ENCODE measurements around the gene KLF2. TPM values are rescaled to one million over a fixed set of nuclear protein-coding genes. Genes with fewer than 3 reads are reported as not detected.
A peak's percentile ranks its signal among the peaks of the same experiment; 100 is the strongest.

The KLF2 gene
- total and polyA plus RNA-seq, 10 of the 15 experiments (the other 5 are each of a cell fraction or from before 2014, with no cell fraction given), result 0.16 to 13.7 (median 1.0) TPM

GRCh38 chr19:16337809-16338469 is 13.3 kb downstream of the KLF2 start:
- 58% methylated on average over 13 of the region's 13 CpGs for WGBS (ENCODE audit: insufficient coverage, insufficient replicate concordance, low lambda C conversion rate, missing lambda C conversion rate)
- ChIA-PET CTCF (interaction anchor here (1.2 to 3.2 kb wide), 6 partner anchors 8 to 45 kb away, joined by 3 to 21 read pairs (median 10); no protein-coding TSS in a partner anchor), RAD21 (ENCODE audit: unreplicated experiment) (interaction anchor here (1.1 to 2.3 kb wide), 4 partner anchors 7 to 79 kb away, joined by 4 to 17 read pairs (median 12); no protein-coding TSS in a partner anchor), SMC1A (ENCODE audit: uncharacterized antibody, unreplicated experiment) (interaction anchor here (1.1 to 2.8 kb wide), 4 partner anchors 9 to 45 kb away, joined by 7 to 25 read pairs (median 16); no protein-coding TSS in a partner anchor), POLR2A (interaction anchor here (0.6 to 1.9 kb wide), 5 partner anchors 8 to 95 kb away, joined by 3 to 11 read pairs (median 3); no protein-coding TSS in a partner anchor)
- no peak for ATAC-seq
- H3K27ac ChIP-seq (ENCODE audit: control insufficient read depth, insufficient read depth), result no peak overlapping the region
- no peak for TF ChIP-seq RELB (IDR thresholded peaks at IDR 0.05; ENCODE audit: low read depth)
- TF ChIP-seq KDM1A (IDR thresholded peaks at IDR 0.05; ENCODE audit: borderline replicate concordance), result no peak
- TF ChIP-seq ZNF274 (IDR thresholded peaks at IDR 0.05; ENCODE audit: insufficient read depth, insufficient read length), result no peak
- no peak for TF ChIP-seq SIN3A (IDR thresholded peaks at IDR 0.05; ENCODE audit: low read depth, low read length)
- TF ChIP-seq DPF2 (IDR thresholded peaks at IDR 0.05), result no peak
- no peak for TF ChIP-seq JUNB (IDR thresholded peaks at IDR 0.05)
- no peak for TF ChIP-seq MEF2A (IDR thresholded peaks at IDR 0.05; ENCODE audit: insufficient read depth, low read depth, low read length)
- no peak for TF ChIP-seq SMARCA5 (IDR thresholded peaks at IDR 0.05)
- no peak for TF ChIP-seq BHLHE40 (IDR thresholded peaks at IDR 0.05; ENCODE audit: borderline replicate concordance in 1 of 2, low read depth in 2 of 2, low read length in 1 of 2)
- TF ChIP-seq SMAD1 (IDR thresholded peaks at IDR 0.05; ENCODE audit: low read depth, partially characterized antibody), result no peak
- TF ChIP-seq PKNOX1 (IDR thresholded peaks at IDR 0.05), result no peak
- TF ChIP-seq SRF (IDR thresholded peaks at IDR 0.05; ENCODE audit: low read depth in 2 of 2, low read length in 2 of 2), result no peak
- TF ChIP-seq SREBF1 (IDR thresholded peaks at IDR 0.05; ENCODE audit: low read length), result no peak
- TF ChIP-seq RB1 (IDR thresholded peaks at IDR 0.05; ENCODE audit: borderline replicate concordance), result no peak
- TF ChIP-seq SUZ12 (IDR thresholded peaks at IDR 0.05; ENCODE audit: unreplicated experiment), result no peak
- no peak for TF ChIP-seq IRF3 (IDR thresholded peaks at IDR 0.05)
- TF ChIP-seq SIX5 (IDR thresholded peaks at IDR 0.05; ENCODE audit: low read depth, low read length, severe bottlenecking), result no peak
- TF ChIP-seq MAX (IDR thresholded peaks at IDR 0.05; ENCODE audit: low read depth, low read length), result no peak
- no peak for TF ChIP-seq MTA3 (IDR thresholded peaks at IDR 0.05; ENCODE audit: borderline replicate concordance, low read length)
- TF ChIP-seq BRCA1 (IDR thresholded peaks at IDR 0.05; ENCODE audit: low read depth, low read length), result no peak
- BruUV-seq (replicated peaks), result no TSS peak
- intact Hi-C loops (cut with micrococcal nuclease; ENCODE audit: unreplicated experiment), result no loop called here
- no peak overlapping the region for H3K4me3 ChIP-seq
- no peaks in the 10 kb centered on the region for H4K20me1 ChIP-seq (ENCODE audit: control insufficient read depth, insufficient read depth)
- peak overlapping the region; percentile 73; the same call in 1 of the 2 replicates for H3K4me2 ChIP-seq (ENCODE audit: control insufficient read depth, insufficient read depth)
- no peak for FAIRE-seq
- no peaks in the 10 kb centered on the region for H3K79me2 ChIP-seq (ENCODE audit: control insufficient read depth, insufficient read depth, low read length)
- in situ Hi-C loops (cut with MboI), result no loop called here
- no peak for DNase-seq (ENCODE audit: low read depth, low spot score)
- no peak overlapping the region for H2AFZ ChIP-seq (ENCODE audit: control insufficient read depth, low read depth, low read length)
- H3K9ac ChIP-seq (ENCODE audit: control insufficient read depth, insufficient read depth, low read length), result no peak overlapping the region
- H3K27me3 ChIP-seq (replicated peaks in 1 of 2; ENCODE audit: control insufficient read depth in 2 of 2, insufficient read depth in 2 of 2, low read length in 1 of 2), result no peaks in the 10 kb centered on the region
- H3K9me3 ChIP-seq (replicated peaks; ENCODE audit: control insufficient read depth, insufficient read depth, low read length), result no peaks in the 10 kb centered on the region
- H3K36me3 ChIP-seq (ENCODE audit: control insufficient read depth in 2 of 2, insufficient read depth in 2 of 2, low read length in 1 of 2), result no peaks in the 10 kb centered on the region
- peaks cover 42% of the 10 kb centered on the region for H3K4me1 ChIP-seq (ENCODE audit: control insufficient read depth, insufficient read depth, low read length)
